Right hindlimb (tissue), 1 donor: ENCODE measurements around the gene ZC3H12D.
"Not testable (repeated sequence)": the region's sequence is repeated elsewhere in the genome, so short reads cannot be mapped to it uniquely, and the experiment has no call there.

Experiments used
- DNase-seq: peaks from one replicate; pipeline ENCODE4 v3.0.0-alpha.2; 2018

Gene ZC3H12D

GRCh38 chr6:149483334-149483725, 1.5 kb downstream of the ZC3H12D start:
- no peak for DNase-seq

DNA sequence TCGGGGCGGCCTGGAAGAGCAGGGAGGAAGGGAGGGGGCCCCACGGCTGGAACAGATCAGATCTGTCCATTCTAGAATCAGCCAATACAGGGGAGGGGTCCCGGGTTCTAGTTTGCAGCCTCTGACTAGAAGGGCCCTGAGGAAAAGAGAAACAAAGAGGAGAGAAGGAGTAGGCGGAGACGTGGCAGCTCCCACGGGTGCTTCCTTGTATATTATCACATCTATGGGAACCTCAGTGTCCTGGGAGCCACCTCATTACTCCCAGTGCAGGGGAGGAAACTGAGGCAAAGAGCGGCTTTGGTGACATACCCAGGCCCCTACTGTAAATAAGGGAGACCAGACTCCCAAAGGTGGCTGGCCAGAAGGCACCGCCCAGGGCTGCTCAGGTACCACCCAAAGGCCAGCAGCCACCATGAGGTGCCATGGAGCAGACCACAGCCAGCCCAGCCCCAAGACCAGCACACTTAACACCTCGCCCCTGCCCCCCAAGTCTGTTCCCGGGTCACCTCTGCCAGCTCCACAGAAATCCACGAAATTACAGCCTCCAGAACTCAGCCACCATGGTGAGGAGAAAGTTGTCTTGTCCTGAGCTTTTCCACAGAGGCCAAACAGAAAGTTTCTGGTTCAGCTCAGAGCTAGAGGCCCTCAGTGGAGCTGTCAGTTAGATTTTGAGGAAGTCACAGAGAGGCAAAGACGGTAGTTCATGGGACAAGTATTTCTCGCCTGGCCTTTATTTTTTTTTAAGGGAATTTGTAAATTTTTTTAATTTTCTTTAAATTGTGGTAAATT, 2.1 kb downstream of the ZC3H12D start:
- no peak for DNase-seq

GRCh38 chr6:149480502-149481280, 4.1 kb downstream of the ZC3H12D start:
- no peak for DNase-seq

DNA sequence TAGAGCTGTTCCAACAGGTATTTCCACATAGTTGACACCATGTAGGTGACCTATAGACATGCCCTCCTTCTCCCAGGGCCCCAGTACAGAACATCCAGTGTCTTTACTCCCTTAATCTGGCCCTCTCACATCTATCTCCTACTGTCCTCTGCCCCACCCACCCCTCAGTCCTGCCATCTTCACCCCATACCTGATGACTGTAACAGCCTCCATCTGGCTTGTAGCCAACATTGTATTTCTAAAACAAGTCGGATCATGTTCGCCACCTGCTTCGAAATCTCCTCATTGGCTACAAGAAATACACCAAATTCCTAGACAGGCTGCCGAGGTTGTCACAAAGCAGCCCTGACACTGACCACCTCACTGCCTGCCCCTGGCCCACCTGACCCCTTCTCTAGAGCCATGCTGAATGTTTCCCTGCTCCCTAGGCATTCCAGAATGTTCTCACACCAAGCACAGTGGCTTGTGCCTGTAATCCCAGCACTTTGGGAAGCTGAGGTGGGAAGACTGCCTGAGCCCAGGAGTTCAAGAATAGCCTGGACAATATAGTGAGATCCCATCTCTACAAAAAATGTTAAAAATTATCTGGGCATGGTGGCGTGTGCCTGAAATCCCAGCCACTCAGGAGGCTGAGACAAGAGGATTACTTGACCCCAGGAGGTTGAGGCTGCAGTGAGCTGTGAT, 6.0 kb downstream of the ZC3H12D start:
- DNase-seq, result no peak

- no peak for DNase-seq
Measured at GRCh38 chr6:149477544-149477943, 7.3 kb downstream of the ZC3H12D start.

DNA sequence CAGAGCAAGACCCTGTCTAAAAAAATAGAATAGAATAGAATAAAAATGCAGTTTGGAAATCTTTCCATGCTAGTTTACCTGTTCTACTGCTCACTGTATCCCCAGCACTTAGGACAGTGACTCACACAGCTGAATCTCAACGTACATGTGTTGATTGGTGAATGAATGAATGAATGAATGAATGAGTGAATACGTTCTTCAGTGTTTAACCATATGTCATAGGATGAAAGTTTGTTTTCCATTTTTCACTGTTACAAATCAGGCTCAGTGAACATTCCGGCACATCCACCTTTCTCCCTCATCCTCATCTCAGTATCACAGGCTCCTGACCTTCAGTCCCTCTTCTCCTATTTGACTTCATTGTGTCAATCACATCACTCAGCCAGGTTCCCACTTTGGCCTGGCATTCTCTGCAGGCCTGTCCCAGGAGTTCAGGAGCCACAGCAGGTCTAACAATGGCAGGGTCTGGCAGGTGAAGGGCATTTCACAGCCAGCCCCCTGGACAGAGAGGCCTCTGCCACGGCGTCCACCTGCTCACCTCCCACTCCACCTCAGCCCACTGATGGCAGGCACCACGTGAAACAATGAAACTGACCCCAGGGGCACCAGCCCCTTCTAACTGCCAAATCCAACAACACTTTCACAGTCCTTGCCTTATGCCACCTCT, 7.9 kb downstream of the ZC3H12D start:
- no peak for DNase-seq

GRCh38 chr6:149474108-149474935, 10.5 kb downstream of the ZC3H12D start:
- no peak for DNase-seq

DNA sequence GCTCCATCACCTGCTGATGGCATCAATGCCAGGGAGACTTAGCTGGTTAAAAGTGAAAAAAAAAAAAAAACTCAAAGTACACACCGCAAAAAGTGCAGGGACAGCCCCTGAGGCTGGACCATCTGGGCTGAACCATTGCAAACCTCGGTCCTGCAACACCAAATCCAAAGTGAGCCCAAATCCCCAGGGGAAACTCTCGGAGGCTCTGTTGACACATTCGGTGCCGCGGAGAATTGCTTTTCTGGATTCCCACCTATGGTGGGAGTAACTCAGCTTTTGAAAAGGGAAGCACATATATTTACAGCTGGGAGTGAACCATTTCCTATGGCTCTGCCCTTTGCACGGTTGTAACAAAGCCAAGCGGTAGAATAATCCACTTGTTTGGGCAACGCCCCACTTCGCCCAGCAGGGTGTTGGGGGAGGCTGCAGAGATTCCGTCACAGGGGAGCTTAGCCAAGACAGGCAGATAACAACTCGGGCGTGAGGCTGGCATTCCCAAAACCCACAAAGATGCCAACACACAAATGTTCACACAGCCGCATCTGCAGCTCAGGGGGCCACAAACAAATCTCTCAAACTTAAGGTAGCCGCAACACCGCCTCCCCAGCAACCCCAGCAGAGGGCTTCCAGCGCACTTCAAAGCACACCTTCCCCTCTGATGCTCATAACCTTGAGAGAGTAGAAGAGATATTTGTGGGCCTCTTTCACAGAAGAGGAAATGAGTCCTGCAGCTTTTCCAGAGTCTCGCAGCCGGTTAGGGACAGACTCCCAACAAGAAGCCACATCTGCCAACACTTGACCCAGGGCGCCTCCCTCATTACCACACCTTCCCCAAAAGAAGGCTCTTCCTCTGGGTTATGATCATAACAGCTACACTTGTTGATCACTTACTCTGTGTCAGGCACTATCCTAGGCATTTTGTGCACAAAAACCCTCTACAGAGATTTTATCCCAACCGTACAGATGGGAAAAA, 11.4 kb downstream of the ZC3H12D start:
- DNase-seq, result no peak

DNA sequence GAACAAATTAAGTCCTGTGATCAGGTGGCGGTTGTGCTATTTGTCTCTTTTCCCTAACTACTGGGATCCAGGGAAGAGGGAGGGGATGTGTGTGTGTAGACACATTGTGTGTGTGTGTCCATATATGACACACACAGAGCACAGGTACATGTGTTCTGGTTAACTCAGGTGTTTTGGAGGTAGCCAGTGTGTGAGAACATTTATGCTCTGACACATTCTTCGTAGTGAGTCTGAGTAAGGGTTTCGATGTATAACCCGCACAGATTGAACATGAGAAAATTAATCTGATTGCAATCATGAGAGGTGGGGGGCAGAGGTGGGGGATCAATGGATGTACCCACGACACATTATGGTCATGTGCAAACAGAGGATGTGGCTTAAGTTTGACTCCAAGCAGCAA, 12.6 kb downstream of the ZC3H12D start:
- DNase-seq, result no peak

- no peak for DNase-seq
Measured at GRCh38 chr6:149471801-149472200, 13.0 kb downstream of the ZC3H12D start.

- DNase-seq, result no peak
Measured at GRCh38 chr6:149470948-149471347, 13.9 kb downstream of the ZC3H12D start.

- DNase-seq, result no peak
Measured at GRCh38 chr6:149468179-149468578, 16.6 kb downstream of the ZC3H12D start.

GRCh38 chr6:149467265-149467664, 17.5 kb downstream of the ZC3H12D start:
- no peak for DNase-seq

GRCh38 chr6:149464411-149464810, 20.4 kb downstream of the ZC3H12D start:
- no peak for DNase-seq

DNA sequence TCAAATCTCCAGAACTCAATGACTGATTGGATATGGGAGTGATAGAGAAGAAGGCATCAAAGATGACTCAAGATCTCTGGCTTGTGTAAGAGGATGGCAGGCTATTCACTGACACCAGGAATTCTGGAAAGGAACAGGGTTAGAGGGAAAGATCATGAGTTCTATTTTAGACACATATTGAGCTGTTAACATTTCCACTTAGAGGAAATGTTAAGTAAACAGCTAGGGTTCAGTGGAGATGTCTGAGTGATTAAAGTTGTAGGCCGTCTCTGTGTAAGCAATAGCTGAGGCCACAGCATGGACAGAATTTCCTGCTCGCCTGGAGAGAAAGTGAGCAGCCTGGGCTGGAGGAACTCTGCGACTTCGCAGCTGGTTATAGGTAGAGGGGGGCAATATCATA, 21.0 kb downstream of the ZC3H12D start:
- no peak for DNase-seq

DNA sequence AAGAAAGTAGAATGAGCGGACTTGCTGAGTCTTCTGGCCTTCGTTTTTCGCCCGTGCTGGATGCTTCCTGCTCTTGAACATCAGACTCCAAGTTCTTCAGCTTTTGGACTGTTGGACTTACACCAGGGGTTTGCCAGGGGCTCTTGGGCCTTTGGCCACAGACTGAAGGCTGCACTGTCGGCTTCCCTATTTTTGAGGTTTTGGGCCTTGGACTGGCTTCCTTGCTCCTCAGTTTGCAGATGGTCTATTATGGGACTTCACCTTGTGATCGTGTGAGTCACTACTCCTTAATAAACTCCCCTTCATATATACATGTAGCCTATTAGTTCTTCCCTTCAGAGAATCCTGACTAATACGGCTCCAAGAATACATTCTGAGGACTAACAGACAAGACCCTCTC, 22.1 kb downstream of the ZC3H12D start:
- not testable (repeated sequence) for DNase-seq

GRCh38 chr6:149461670-149462069, 23.1 kb downstream of the ZC3H12D start:
- DNase-seq, result no peak

DNA sequence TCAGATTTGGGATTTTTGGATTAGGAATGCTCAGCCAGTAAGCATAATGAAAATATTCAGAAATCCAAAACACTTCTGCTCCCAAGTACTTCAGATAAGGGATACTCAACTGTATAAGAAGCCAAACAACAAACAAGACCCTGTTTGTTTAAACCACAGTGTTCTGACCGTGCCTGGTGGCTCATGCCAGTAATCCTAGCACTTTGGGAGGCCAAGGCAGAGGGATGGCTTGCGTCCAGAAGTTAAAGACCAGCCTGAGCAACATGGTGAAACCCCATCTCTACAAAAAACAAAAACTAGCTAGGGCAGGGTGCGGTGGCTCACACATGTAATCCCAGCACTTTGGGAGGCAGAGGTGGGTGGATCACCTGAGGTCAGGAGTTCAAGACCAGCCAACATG, 24.6 kb downstream of the ZC3H12D start:
- not testable (repeated sequence) for DNase-seq

GRCh38 chr6:149459761-149460160, 25.1 kb downstream of the ZC3H12D start:
- DNase-seq, result no peak

DNA sequence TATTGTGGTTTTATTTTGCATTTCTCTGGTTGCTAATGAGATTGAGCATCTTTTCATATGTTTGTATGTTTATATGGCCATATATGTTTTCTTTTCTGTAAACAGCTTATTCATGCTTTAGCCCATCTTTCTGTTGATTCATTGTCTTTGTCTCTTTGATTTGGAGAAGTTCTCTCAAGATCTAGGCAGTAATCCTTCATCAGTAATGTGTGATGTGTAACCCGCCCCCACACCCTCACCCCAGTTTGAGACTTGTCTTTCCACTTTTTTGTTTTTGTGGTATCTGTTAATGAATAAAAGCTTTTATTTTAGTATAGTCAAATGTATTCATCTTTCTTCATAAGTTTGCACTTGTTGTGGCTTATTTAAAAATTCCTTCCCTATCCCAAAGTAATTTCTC, 26.0 kb downstream of the ZC3H12D start:
- no peak for DNase-seq

DNA sequence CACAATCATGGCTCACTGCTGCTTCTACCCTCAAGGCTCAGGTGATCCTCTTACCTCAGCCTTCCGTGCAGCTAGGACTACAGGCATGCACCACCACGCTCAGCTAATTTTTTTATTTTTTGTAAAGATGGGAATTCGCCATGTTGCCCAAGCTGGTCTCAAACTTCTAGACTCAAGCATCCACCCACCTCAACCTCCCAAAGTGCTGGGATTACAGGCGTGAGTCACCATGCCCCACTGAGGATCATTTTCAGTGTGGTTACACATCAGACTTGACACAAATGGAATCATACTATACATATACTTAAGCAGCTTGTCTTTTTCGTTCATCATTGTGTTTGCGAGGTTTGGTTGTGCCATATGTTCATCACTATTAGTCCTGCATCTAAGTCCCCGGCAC, 26.6 kb downstream of the ZC3H12D start:
- DNase-seq, result no peak
